Measurements from ENCODE around the gene SFTPA2.
"Not testable (repeated sequence)": the region's sequence is repeated elsewhere in the genome, so short reads cannot be mapped to it uniquely, and the experiment has no call there.

Gene SFTPA2

GRCh38 chr10:79559726-79560125, 481 bp downstream of the SFTPA2 start:
- no peak for DNase-seq (ENCODE audit: low read depth, low spot score)

DNA sequence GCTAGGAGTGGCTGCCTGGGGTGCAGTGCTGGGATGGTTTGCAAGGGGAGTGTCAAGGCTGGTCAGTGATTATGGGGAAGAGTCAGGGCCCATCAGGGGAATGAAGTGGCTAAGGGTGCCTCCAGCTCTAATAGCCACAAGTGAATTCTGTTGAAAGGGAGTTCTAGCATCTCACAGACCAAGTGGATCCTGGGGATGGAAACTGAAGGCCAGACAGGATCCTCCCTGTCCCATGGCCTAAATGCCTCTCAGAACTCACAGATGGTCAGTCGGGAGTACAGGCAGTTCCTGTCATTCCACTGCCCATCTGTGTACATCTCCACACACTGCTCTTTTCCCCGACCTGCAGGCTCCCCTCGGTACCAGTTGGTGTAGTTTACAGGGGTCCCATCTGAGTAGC, 3.2 kb downstream of the SFTPA2 start:
- not testable (repeated sequence) for DNase-seq (ENCODE audit: low read depth, low spot score)

- DNase-seq (ENCODE audit: low read depth, low spot score), result no peak
Measured at GRCh38 chr10:79555354-79556309, 4.6 kb downstream of the SFTPA2 start.

GRCh38 chr10:79552143-79552542, 8.1 kb downstream of the SFTPA2 start:
- DNase-seq (ENCODE audit: low read depth, low spot score), result no peak

GRCh38 chr10:79547973-79548372, 12.2 kb downstream of the SFTPA2 start:
- no peak for DNase-seq (ENCODE audit: low read depth, low spot score)

- not testable (repeated sequence) for DNase-seq (ENCODE audit: low read depth, low spot score)
Measured at GRCh38 chr10:79547128-79547527, 13.1 kb downstream of the SFTPA2 start.

DNA sequence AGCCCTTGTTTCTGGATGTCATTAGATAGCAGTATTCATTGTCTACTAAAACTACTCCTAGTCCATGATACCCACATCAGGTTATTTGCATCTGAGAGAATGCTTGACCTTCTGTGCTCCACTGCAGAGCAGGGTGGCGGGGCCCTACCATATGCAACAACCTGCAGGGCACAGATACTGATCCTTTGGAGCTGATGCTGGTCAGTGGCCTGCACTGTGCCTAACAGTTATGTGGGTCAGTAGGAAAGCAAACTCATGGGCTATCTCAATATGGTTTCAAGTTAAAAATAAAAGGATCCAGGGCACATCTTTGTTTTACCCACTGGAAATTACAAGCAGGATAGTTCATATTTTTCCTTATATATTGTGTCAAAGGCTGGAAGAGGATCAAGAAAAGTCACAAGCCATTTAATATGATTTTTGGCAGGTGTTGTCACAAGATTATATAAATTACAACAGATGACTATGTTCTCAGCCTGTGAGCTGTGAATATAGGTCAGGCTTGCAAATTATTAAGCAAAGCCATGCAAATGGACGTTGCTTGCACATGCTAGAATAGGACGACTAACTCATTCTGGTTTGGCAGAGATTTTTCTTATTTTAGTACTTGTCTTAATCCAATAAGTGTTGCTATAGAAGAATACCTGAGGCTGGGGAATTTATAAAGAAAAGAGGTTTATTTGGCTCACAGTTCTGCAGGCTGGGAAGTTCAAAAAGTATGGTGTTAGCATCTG, 15.1 kb downstream of the SFTPA2 start:
- not testable (repeated sequence) for DNase-seq (ENCODE audit: low read depth, low spot score)

GRCh38 chr10:79544408-79544807, 15.8 kb downstream of the SFTPA2 start:
- not testable (repeated sequence) for DNase-seq (ENCODE audit: low read depth, low spot score)

GRCh38 chr10:79542626-79543025, 17.6 kb downstream of the SFTPA2 start:
- no peak for DNase-seq (ENCODE audit: low read depth, low spot score)

GRCh38 chr10:79540930-79541329, 19.3 kb downstream of the SFTPA2 start:
- not testable (repeated sequence) for DNase-seq (ENCODE audit: low read depth, low spot score)

GRCh38 chr10:79538311-79538710, 21.9 kb downstream of the SFTPA2 start:
- DNase-seq (ENCODE audit: low read depth, low spot score), result not testable (repeated sequence)

DNA sequence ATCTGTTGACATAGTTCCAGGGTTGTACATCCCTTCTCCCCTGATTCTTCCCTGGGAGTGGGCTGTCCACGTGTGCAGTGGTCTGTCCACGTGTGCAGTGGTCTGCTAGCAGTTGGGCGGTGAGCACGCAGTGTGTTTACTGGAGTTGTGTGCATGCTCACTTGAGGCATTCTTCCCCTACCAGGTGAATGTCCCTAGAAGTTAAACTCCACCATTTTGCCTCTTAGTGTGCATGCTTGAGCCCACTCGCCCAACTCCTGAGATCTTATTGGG, 26.4 kb downstream of the SFTPA2 start:
- not testable (repeated sequence) for DNase-seq (ENCODE audit: low read depth, low spot score)

GRCh38 chr10:79533142-79533902, 26.9 kb downstream of the SFTPA2 start:
- not testable (repeated sequence) for DNase-seq (ENCODE audit: low read depth, low spot score)

GRCh38 chr10:79528261-79528660, 31.9 kb downstream of the SFTPA2 start:
- DNase-seq (ENCODE audit: low read depth, low spot score), result not testable (repeated sequence)

GRCh38 chr10:79525049-79525710, 35.0 kb downstream of the SFTPA2 start:
- not testable (repeated sequence) for DNase-seq (ENCODE audit: low read depth, low spot score)

DNA sequence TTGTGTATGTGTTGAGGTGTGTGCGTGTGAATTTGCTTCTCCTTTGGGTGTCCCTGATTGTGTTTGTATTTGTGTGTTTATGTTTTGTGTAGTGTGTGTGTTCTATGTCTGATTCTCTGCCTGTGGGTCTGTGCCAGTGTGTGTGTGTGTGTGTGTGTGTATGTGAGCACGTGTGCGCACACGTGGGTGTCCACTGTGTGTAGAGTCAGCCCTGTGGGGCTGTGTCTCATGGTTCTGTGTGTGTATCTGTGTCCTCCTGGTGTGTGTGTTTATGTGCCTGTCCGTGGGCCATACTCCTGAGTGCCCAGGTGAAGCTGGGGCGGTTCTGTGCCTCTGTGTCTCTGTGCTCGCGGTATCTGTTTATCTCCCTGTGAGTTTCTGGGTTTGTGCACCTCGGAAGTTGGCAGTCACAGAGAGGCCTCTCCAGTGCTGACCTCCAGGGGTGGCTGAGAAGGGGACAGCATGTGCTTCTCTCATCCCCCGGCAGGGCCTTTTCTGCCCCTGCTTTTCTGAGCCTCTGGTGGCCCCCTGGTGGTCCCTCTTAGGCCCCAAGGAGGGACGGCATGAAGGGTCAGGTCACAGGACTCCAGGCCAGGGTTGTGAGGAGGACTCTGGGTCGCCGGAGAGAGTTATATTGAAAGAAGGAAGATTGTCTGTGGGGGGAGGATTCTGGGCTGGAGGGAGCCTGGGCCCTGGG, 36.9 kb downstream of the SFTPA2 start:
- DNase-seq (ENCODE audit: low read depth, low spot score), result not testable (repeated sequence)

GRCh38 chr10:79522464-79522863, 37.7 kb downstream of the SFTPA2 start:
- DNase-seq (ENCODE audit: low read depth, low spot score), result not testable (repeated sequence)

DNA sequence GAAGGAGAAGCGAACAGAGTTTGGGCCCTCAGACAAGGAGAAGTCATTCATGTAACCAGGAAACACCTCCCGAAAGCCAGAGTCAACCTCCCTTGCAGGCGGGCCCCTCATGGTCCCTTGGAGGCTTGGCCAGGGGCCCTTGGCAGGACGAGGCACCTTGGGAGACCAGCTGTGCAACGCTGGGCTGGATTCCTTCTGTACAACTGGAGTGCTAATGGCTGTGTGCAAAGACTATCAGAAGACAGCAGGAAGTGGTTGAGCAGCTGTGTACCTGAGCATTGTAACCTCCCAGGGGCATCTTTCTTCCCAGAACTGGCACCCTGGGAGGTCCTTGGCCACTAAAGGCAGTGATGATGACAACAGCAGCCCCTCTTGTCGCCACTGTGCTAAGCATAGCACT, 38.5 kb downstream of the SFTPA2 start:
- not testable (repeated sequence) for DNase-seq (ENCODE audit: low read depth, low spot score)

DNA sequence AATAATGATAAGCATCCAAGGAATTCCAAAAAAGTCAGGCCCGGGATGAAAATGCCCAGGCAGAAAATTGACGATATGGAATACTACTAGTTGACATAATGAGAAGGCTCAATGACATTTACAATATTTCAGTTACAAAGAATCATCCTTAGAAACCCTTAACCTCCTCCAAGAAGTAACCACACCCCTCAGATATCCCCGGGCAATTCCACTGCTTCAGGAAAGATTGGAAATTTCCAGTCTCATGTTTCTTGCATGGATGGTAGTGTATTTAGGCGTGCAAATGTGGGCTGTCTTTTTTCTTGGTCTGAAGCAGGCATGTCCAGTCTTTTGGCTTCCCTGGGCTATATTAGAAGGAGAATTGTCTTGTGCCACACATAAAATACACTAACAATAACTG, 42.6 kb downstream of the SFTPA2 start:
- DNase-seq (ENCODE audit: low read depth, low spot score), result not testable (repeated sequence)

- not testable (repeated sequence) for DNase-seq (ENCODE audit: low read depth, low spot score)
Measured at GRCh38 chr10:79516532-79517205, 43.5 kb downstream of the SFTPA2 start.
